ENCODE data around the gene LDHD. TPM values are rescaled to one million over a fixed set of nuclear protein-coding genes. Genes with fewer than 3 reads are reported as not detected.

LDHD gene
- polyA plus RNA-seq, 4 donors = 1.0 to 7.5 (median 5.3) TPM

DNA sequence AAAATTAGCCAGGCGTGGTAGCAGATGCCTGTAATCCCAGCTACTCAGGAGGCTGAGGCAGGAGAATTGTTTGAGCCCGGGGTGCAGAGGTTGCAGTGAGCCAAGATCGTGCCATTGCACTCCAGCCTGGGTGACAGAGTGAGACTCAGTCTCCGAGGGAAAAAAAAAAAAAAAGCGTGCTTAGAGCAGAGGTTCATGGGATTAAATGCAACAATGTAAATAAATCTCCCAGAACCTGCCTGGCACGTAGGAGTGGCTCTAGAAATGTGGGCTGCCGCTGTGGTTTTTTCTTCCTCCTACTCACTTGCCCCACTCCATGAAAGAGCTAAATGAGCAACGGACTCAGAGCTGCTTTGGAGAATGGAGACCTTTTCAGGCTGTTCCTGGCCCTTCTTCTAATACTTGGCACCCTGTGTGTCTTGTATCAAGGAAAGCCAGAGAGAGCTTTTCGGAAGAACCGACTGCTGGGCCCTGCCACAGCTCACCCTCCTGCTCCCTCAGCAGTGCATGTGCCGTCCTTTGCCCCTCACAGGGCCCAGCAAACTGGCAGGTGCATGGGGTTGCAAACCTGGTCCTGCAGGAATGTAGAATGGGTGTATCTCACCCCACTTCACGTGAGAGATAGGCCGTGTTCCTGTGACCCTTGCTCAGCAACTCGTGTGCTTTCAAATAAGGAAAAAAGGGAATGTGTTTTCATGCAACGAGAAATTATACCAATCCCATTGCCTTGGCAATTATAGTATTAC, 52.0 kb downstream of the LDHD start:
- no peak for DNase-seq (ENCODE audit: low read depth in 4 of 4, low spot score in 3 of 4)

DNA sequence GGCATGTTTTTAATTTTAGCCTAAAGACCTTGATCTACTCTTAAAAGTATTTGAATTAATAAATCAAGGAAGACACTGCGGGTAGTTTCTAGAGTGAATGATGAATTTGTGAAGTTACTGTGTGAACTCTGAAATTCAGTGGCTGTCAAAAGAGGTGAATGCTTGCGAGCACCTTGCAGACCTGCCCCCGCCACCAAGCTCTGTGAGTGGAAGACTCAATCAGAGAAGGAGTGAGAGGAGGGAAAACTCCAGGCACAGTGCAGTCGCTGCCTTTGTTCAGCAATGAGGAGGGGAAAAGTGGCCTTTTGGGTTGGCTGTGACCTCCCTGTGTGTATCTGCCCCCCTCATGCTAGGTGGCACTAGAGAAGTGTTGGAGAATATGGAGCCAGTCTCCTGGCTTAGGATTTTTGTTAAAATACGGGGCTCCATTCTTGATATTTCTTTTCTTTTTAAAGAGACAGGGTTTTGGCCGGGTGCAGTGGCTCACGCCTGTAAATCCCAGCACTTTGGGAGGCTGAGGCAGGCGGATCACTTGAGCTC, 53.0 kb downstream of the LDHD start:
- no peak for DNase-seq (ENCODE audit: low read depth in 4 of 4, low spot score in 3 of 4)

DNA sequence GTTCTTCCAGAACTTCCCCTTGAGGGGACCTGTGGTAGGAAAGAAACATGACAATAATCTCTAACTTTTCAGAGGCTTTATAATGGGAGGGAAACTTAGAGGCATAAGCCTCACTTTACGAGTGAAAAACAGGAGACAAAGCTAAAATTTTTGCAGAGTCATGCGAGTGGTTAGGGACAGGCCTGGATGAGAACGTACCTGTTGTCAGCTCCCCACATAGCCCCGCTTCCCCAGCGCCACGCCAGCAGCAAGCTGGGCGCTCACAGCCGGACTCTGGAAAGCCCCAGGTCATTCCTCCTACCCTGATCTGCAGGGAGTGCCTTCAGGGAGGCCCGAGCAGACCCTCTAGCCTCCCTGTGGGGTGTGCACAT, 53.6 kb downstream of the LDHD start:
- DNase-seq (ENCODE audit: low read depth in 4 of 4, low spot score in 3 of 4) = no peak

DNA sequence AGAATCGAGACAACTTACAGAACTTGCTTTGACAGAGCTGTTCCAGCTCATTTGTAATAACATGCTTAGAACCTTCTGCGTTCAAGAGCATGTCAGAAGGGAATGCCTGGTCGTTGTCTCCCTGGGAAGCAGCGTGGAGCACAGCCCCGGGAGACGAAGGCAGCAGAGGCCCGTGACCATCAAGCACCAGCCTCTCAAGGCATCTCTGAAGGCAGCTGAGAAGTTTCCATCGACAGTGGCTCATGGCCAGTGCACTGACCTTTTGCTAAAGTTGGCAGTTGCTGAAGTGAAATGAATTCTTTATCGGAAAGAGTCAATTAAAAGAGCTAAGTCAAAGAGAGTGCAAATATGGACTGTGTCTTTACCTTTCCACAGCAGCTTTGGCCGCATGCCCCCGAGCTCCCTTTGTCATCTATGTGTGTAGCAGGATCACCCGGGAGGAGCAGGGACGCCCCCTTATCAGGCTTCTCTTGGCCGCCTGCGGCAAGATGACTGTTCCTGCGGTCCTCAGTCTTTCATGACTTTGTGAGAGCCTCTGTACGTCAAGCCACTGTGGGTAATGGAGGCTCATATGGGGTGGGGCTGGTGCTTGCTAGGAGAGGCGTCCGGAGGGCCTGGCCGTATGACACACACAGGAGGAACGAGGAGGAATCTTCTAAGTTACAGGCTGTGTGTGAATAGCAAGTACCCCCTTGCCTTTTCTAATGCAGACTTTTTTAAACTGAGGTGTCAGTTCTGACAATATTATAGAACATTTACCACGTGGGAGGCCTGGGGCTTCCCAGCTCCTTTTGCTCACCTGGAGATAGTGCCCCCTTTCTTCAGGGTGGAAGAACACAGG, 54.2 kb downstream of the LDHD start:
- DNase-seq (ENCODE audit: low read depth in 4 of 4, low spot score in 3 of 4) = no peak

Other genes starting within 250 kb of the LDHD start
- gene WDR59, start 131.7 kb downstream of the LDHD start, polyA plus RNA-seq (ENCODE audit: insufficient read length in 4 of 4) = 100 to 1,000 TPM in 1 of 4 donors, 10 to 100 TPM in 3; 63.1 to 121 (median 84.6) TPM
- 10 to 100 TPM; 31.8 to 43.9 (median 35.1) TPM for gene ZNRF1, start 117.8 kb downstream of the LDHD start, polyA plus RNA-seq (ENCODE audit: insufficient read length in 4 of 4)
- gene ZFP1, start 31.7 kb upstream of the LDHD start, polyA plus RNA-seq (ENCODE audit: insufficient read length in 4 of 4) = 10 to 100 TPM; 21.4 to 33.9 (median 28.3) TPM
- gene CTRB2, start 90.4 kb upstream of the LDHD start, polyA plus RNA-seq (ENCODE audit: insufficient read length in 4 of 4) = under 1 TPM in 1 of 4 donors, not detected in 3; 0.09 TPM
- under 1 TPM in 2 of 4 donors, not detected in 2; 0.11 to 0.15 TPM for gene CTRB1, start 102.2 kb upstream of the LDHD start, polyA plus RNA-seq (ENCODE audit: insufficient read length in 4 of 4)
- gene BCAR1, start 134.8 kb upstream of the LDHD start, polyA plus RNA-seq (ENCODE audit: insufficient read length in 4 of 4) = 10 to 100 TPM; 36.2 to 66.0 (median 43.8) TPM

Measured in left renal pelvis (tissue), 4 donors.